Mucosa of descending colon (tissue), 3 donors: ENCODE results near the gene IFNG. TPM values are rescaled to one million over a fixed set of nuclear protein-coding genes. Genes with fewer than 3 reads are reported as not detected.
"Not testable (repeated sequence)": the region's sequence is repeated elsewhere in the genome, so short reads cannot be mapped to it uniquely, and the experiment has no call there.

Source experiments
- ATAC-seq: fragments of 200-7000 bp; cut with Tn5 transposase; one replicate; pipeline ENCODE4 v1.9.1; 2020; ENCODE audit warnings: mild to moderate bottlenecking, moderate library complexity
- DNase-seq, 3 donors: peaks; one replicate each; pipeline ENCODE4 v3.0.0-alpha.2; 2020
- H3K36me3 ChIP-seq: fragments of 200-600 bp; one replicate; pipeline ENCODE4 v1.8.0; 2021; ENCODE audit warnings: low read depth, mild to moderate bottlenecking
- H3K4me1 ChIP-seq: fragments of 200-600 bp; one replicate; pipeline ENCODE4 v1.8.0; 2021; ENCODE audit warnings: low read depth, mild to moderate bottlenecking
- H3K4me3 ChIP-seq: fragments of 200-600 bp; one replicate; pipeline ENCODE4 v1.8.0; 2021; ENCODE audit warnings: mild to moderate bottlenecking
- H3K9me3 ChIP-seq: fragments of 200-600 bp; one replicate; pipeline ENCODE4 v1.8.0; 2021; ENCODE audit warnings: mild to moderate bottlenecking
- intact Hi-C, 2 donors: fragments of 100-400 bp; cut with DNase I in 1 of 2; cut with micrococcal nuclease in 1 of 2; formaldehyde crosslinking; loops; one replicate each; pipeline versions ENCODE4 v1.11.0 to v1.11.1; 2022; cut with DNase I, micrococcal nuclease
- total RNA-seq, 3 donors: library from RNA; stranded (reverse); fragmentation: NEBNext Ultra II Directional in 2 of 3; extraction: Animal tissue kit (Norgen Biotek cat#: 25700) in 2 of 3; gene quantifications; one replicate each; pipeline versions ENCODE4 v1.2.1 to v1.2.4, GENCODE V29; 2021 to 2023
- TF ChIP-seq, protein P1 (sequence below): fragments of 200-600 bp; IDR thresholded peaks from one replicate; pipeline ENCODE4 v1.8.0; 2022; ENCODE audit warnings: antibody characterized with exemption, mild to moderate bottlenecking
- donor health status: DM: no; HTN: no; CAD: no; lungs with moderate emphysema.
- donor health status: DM: no; HTN: no; CAD: no.
- donor health status: DM: no; HTN: yes; CAD: no.

IFNG gene
- total RNA-seq, 3 donors from 2014 or later, result not detected

DNA sequence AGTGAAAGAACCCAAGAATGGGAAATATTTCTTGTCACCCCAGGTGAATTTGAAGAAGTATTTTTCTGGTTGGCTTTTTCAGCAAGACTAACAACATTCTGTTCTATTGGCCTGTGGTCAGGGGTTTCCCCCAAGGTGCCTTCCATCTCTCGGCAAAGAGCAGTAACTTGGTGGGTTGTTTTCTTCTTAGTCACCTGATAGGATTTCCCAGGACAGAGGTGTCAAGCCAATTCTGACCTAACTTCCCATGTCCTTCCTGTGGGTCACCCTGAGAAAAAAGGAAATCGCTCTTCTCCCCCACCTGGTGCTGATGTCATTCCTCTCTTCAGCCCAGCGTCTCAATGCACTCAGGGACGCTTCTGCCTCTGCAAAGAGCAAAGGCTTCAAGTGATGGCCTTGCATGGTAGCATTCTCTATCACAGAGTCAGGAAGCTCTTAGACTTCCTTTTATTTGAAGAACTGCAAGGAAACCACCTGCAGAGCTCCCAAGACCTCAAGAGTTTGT, 16.1 kb upstream of the IFNG start:
- intact Hi-C loops, result no loop called here

DNA sequence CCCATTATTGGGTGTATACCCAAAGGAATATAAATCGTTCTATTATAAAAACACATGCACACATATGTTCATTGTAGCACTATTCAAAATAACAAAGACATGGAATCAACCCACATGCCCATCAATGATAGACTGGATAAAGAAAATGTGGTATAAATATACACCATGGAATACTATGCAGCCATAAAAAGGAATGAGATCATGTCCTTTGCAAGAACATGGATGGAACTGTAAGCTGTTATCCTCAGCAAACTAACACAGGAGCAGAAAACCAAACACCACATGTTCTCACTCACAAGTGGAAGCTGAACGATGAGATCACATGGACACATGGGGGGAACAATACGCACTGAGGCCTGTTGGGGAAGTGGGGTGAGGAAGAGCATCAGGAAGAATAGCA, 15.2 kb upstream of the IFNG start:
- ATAC-seq, H3K4me1 ChIP-seq, H3K9me3 ChIP-seq, H3K36me3 ChIP-seq, DNase-seq, H3K4me3 ChIP-seq, intact Hi-C loops: not testable (repeated sequence)

More for the DNA sequence above, 16.1 kb upstream of the IFNG start:
- ATAC-seq (peak; percentile 73), DNase-seq (peak in 1 of 3 donors; percentile 4)
- Histone ChIP-seq H3K36me3 (no peaks in the 10 kb centered on the region), H3K9me3 (no peaks in the 10 kb centered on the region), H3K4me3 (no peak overlapping the region), H3K4me1 (no peaks in the 10 kb centered on the region)
- TF ChIP-seq, protein P1, sequence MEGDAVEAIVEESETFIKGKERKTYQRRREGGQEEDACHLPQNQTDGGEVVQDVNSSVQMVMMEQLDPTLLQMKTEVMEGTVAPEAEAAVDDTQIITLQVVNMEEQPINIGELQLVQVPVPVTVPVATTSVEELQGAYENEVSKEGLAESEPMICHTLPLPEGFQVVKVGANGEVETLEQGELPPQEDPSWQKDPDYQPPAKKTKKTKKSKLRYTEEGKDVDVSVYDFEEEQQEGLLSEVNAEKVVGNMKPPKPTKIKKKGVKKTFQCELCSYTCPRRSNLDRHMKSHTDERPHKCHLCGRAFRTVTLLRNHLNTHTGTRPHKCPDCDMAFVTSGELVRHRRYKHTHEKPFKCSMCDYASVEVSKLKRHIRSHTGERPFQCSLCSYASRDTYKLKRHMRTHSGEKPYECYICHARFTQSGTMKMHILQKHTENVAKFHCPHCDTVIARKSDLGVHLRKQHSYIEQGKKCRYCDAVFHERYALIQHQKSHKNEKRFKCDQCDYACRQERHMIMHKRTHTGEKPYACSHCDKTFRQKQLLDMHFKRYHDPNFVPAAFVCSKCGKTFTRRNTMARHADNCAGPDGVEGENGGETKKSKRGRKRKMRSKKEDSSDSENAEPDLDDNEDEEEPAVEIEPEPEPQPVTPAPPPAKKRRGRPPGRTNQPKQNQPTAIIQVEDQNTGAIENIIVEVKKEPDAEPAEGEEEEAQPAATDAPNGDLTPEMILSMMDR, result no peak

DNA sequence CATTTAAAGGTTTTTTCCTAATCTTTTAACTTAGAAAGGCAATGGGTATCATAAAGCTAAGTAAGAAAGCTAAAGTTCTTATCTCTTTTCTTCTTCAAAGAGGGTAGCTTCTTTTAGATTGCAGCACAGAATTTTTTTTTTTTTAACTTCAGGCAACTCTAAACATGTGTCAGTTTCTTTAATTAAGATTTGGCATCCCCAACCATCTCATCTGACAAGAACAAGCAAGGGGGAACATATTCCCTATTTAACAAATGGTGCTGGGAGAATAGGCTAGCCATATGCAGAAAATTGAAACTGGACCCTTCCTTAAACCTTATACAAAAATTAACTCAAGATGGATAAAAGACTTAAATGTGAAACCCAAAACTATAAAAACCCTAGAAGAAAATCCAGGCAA, 14.3 kb upstream of the IFNG start:
- Histone ChIP-seq H3K4me3 (no peak overlapping the region), H3K9me3 (no peaks in the 10 kb centered on the region), H3K36me3 (no peaks in the 10 kb centered on the region), H3K4me1 (no peaks in the 10 kb centered on the region)
- ATAC-seq (no peak), DNase-seq (no peak)
- intact Hi-C loops, result no loop called here
- TF ChIP-seq, protein P1, result no peak

DNA sequence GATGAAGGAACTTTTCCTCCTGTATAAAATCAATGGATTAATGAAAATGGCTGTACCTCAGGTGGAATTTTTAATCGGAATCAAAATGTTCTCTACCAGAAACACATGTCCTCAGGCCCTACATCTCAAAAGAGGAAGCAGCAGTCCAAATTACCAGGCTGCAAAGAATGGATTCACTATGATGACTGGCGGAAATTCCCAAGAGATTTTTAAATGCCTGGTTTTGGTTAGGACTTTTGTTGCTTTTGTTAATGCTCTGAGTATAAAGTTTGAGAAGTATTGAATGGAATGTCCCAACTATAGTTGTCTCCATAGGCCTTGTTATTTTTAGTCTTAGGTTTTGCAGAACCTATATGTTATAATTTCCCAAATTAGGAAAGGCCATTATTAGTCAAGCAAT, 11.2 kb upstream of the IFNG start:
- ATAC-seq (no peak), DNase-seq (no peak)
- Histone ChIP-seq H3K36me3 (no peaks in the 10 kb centered on the region), H3K9me3 (no peaks in the 10 kb centered on the region), H3K4me3 (no peak overlapping the region), H3K4me1 (no peaks in the 10 kb centered on the region)
- TF ChIP-seq, protein P1, result no peak
- intact Hi-C loops, result no loop called here

DNA sequence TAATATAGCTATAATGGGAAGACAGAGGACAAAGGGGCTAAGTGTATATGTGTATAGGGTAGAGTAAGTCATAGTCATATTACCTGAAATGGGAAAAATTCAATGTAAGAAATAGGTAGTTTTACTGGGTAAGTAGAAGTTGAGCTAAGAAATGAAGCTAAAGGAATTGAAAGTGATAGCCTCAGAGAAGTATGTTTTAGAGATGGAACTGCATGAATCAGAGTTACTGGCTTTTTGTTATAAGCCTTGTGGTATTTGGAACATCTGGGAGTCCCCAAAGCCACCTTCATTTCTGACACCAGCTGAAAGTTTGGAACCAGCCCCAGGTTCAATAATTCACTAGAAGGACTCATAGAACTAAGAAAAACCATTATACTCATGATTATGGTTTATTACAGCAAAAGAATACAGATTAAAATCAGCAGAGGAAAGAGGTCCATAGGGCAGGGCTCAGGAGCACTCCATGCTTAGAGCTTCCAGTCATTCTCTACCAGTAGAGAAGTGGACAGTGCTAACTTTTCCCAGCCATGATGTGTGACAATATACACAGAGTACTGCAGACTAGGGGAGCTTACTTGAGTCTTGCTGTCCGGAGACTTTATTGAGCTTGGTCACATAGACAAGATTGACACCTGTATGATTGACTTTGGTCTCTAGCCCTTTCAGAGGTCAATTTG, 9.8 kb upstream of the IFNG start:
- Histone ChIP-seq H3K4me3 (no peak overlapping the region), H3K36me3 (no peaks in the 10 kb centered on the region), H3K9me3 (no peaks in the 10 kb centered on the region), H3K4me1 (no peaks in the 10 kb centered on the region)
- TF ChIP-seq, protein P1, result no peak
- DNase-seq, result no peak
- no peak for ATAC-seq
- intact Hi-C loops, result no loop called here

DNA sequence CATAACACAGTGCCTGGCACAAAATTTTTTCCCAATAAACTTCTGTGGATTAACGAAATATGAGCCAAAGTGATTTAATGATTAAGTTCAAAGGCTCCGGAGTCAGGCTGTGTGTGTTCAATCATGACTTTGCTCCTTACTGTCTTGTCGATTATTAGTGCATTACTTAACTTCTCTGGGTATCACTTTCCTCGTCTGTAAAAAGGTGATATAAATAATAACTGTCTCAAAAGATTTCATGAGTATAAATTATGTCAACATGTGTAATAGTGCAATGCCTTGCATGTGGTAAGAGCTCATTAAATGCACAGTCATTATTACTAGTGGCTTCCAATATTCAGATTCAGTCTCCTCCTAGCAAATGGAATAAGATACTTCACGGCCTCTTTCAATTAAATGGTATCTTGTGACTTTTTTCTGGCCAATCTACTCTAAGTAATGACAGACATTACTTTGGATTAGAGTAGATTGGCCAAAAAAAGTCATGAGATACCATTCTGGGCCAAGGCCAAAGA, 6.8 kb upstream of the IFNG start:
- ATAC-seq (no peak), DNase-seq (no peak)
- TF ChIP-seq, protein P1, result no peak
- no peaks in the 10 kb centered on the region for H3K4me1 ChIP-seq
- intact Hi-C loops, result no loop called here
- no peaks in the 10 kb centered on the region for H3K9me3 ChIP-seq
- no peak overlapping the region for H3K4me3 ChIP-seq
- H3K36me3 ChIP-seq, result no peaks in the 10 kb centered on the region
